Left ventricle myocardium inferior (tissue), 1 donor: ENCODE data around the gene CAPS. TPM values are rescaled to one million over a fixed set of nuclear protein-coding genes. Genes with fewer than 3 reads are reported as not detected.

Source experiments
- DNase-seq: peaks from one replicate; pipeline ENCODE4 v3.0.0-alpha.2; 2020
- H3K27ac ChIP-seq: fragments of 200-600 bp; replicated peaks from 2 replicates; pipeline ENCODE4 v1.8.0; 2021
- H3K27me3 ChIP-seq: fragments of 200-600 bp; 2 replicates; pipeline ENCODE4 v1.8.0; 2021; ENCODE audit warnings: low read depth
- H3K36me3 ChIP-seq: fragments of 200-600 bp; 2 replicates; pipeline ENCODE4 v1.8.0; 2021
- H3K4me1 ChIP-seq: fragments of 200-600 bp; 2 replicates; pipeline ENCODE4 v1.8.0; 2021
- H3K4me3 ChIP-seq: fragments of 200-600 bp; 2 replicates; pipeline ENCODE4 v1.8.0; 2021; ENCODE audit warnings: mild to moderate bottlenecking, moderate library complexity
- H3K9me3 ChIP-seq: fragments of 200-600 bp; replicated peaks from 2 replicates; pipeline ENCODE4 v1.8.0; 2021
- CTCF ChIP-seq: fragments of 200-600 bp; IDR thresholded peaks from 2 replicates; pipeline ENCODE4 v1.8.0; 2021; ENCODE audit warnings: antibody characterized with exemption, mild to moderate bottlenecking, borderline replicate concordance
- intact Hi-C: fragments of 100-400 bp; cut with micrococcal nuclease; formaldehyde crosslinking; loops from one replicate; pipeline ENCODE4 v1.11.0; 2022
- total RNA-seq: library from RNA; stranded (reverse); fragmentation: NEBNext Ultra II Directional; extraction: Animal tissue kit (Norgen Biotek cat#: 25700); gene quantifications from one replicate; pipeline ENCODE4 v1.2.1, GENCODE V29; 2021
- donor health status: DM: no; HTN: yes; CAD: no; lungs with severe emphysema.

The CAPS gene
- total RNA-seq, 1 donor from 2014 or later: 6.1 TPM

GRCh38 chr19:5914358-5914774, 312 bp downstream of the CAPS start:
- Histone ChIP-seq H3K27me3 (no peaks in the 10 kb centered on the region), H3K27ac (peak overlapping the region; percentile 56), H3K4me1 (peaks cover 33% of the 10 kb centered on the region), H3K4me3 (no peak overlapping the region), H3K36me3 (peaks cover 49% of the 10 kb centered on the region), H3K9me3 (no peaks in the 10 kb centered on the region)
- TF ChIP-seq CTCF: no peak
- no peak for DNase-seq
- intact Hi-C loops: no loop called here

- no peak for TF ChIP-seq CTCF
- no peaks in the 10 kb centered on the region for H3K9me3 ChIP-seq
- H3K4me1 ChIP-seq: peaks cover 33% of the 10 kb centered on the region
- H3K27me3 ChIP-seq: no peaks in the 10 kb centered on the region
- peak overlapping the region; percentile 69 for H3K27ac ChIP-seq
- DNase-seq: no peak
- peaks cover 49% of the 10 kb centered on the region for H3K36me3 ChIP-seq
- intact Hi-C loops: no loop called here
- H3K4me3 ChIP-seq: no peak overlapping the region
Observed at GRCh38 chr19:5914946-5915781, 1.1 kb downstream of the CAPS start.

GRCh38 chr19:5915782-5916165, 1.7 kb downstream of the CAPS start:
- H3K4me1 ChIP-seq: peaks cover 33% of the 10 kb centered on the region
- no peak for TF ChIP-seq CTCF
- peak overlapping the region; percentile 69 for H3K27ac ChIP-seq
- H3K4me3 ChIP-seq: no peak overlapping the region
- H3K27me3 ChIP-seq: no peaks in the 10 kb centered on the region
- intact Hi-C loops: no loop called here
- H3K36me3 ChIP-seq: peaks cover 55% of the 10 kb centered on the region
- DNase-seq: no peak
- H3K9me3 ChIP-seq: no peaks in the 10 kb centered on the region

GRCh38 chr19:5916181-5916708, 2.2 kb downstream of the CAPS start:
- no peak for TF ChIP-seq CTCF
- Histone ChIP-seq H3K9me3 (no peaks in the 10 kb centered on the region), H3K27ac (peak overlapping the region; percentile 69), H3K4me1 (peaks cover 33% of the 10 kb centered on the region), H3K4me3 (no peak overlapping the region), H3K27me3 (no peaks in the 10 kb centered on the region), H3K36me3 (peaks cover 60% of the 10 kb centered on the region)
- intact Hi-C loops: no loop called here
- DNase-seq: no peak

- intact Hi-C loops: no loop called here
- no peak for TF ChIP-seq CTCF
- Histone ChIP-seq H3K4me1 (peaks cover 33% of the 10 kb centered on the region), H3K4me3 (no peak overlapping the region), H3K36me3 (peaks cover 73% of the 10 kb centered on the region), H3K27ac (no peak overlapping the region), H3K9me3 (no peaks in the 10 kb centered on the region), H3K27me3 (no peaks in the 10 kb centered on the region)
- DNase-seq: no peak
Observed at GRCh38 chr19:5917431-5918107, 3.5 kb downstream of the CAPS start.
